Activated CD4-positive, CD25-positive, alpha-beta regulatory T cell (primary cell): Measurements from ENCODE around the gene ASIC2.

Experiments
- DNase-seq, 4 experiments: peaks; one replicate each; lab custom pipeline; 2025; lab: John Stamatoyannopoulos, UW

Gene ASIC2

DNA sequence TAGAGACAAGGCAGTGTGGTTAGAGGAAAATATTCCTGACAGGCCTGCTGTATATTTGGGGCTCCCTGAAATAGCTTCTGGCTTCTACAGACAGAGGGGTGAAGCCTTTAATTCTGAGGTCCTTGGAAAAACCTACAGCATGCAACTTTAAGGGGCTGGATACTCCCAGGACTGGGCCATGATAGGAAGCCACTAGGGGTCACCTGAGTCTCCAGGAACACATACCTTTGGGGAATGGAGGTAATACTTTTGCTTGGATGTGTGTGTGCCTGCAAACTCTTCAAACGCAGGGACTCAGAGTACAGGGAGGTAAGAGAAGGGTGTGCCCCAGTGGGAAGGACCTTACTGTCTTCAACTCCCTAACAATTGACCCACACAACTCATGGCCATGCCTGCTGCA is 4.1 kb downstream of the ASIC2 start:
- DNase-seq, result no peak

- DNase-seq, result no peak
Observed at GRCh38 chr17:33287096-33287725, 5.9 kb downstream of the ASIC2 start.

DNA sequence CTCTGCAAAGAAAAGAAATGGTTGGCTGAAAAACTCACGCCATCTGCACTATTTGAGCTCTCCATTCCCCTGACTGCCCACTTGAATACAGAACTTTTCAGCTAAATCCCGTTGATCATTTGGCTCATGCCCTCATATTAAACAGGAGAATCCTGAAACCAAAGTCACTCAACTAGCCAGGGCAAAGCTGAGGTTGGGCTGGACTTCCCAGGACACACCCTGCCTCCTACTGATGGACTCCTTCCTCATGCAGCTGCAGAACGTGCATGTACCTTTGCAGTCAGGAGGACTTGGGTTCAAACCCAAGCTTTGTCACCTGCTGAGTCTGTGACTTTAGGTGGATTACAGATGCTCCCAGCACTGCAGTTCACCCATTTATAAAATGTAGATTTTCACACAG is 7.7 kb downstream of the ASIC2 start:
- DNase-seq, result no peak

- DNase-seq, result no peak
Observed at GRCh38 chr17:33284022-33284421, 9.1 kb downstream of the ASIC2 start.

DNA sequence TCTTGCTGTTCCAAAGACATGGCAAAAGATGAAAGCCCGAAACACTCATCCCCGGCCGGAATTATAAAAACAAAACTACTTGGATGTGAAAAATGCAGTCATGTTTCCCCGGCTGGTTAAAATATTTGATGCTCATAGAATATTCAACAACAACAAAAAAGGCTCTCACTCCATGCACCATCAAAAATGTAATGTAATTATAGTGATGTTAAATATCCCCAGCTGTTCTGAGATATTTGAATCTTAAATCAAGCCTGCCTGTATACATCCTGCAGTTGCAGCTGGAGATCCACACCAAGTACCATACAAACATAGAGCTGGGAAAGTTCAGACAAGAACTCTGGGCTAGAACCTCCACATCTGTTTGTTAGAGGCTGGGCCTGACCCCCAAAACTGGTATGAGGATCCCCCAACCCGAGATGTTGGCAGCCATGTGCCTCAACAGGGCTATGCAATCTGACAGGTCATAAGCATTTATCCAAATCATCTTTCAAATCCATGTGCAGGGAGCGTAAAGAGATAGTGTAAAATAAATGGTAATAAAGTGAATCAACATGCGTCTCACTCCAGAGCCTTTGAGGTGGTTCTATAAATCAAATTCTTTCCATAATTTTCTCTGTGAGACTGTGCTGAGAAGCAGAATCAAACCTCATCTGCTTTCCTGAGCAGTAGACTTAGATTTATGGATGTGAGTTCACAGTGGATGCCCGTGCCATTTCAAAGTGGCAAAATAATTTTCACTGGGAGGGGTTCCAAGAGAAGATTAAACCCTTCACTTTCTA is 12.7 kb downstream of the ASIC2 start:
- DNase-seq, result no peak

- no peak for DNase-seq
Observed at GRCh38 chr17:33277436-33278100, 15.5 kb downstream of the ASIC2 start.

DNA sequence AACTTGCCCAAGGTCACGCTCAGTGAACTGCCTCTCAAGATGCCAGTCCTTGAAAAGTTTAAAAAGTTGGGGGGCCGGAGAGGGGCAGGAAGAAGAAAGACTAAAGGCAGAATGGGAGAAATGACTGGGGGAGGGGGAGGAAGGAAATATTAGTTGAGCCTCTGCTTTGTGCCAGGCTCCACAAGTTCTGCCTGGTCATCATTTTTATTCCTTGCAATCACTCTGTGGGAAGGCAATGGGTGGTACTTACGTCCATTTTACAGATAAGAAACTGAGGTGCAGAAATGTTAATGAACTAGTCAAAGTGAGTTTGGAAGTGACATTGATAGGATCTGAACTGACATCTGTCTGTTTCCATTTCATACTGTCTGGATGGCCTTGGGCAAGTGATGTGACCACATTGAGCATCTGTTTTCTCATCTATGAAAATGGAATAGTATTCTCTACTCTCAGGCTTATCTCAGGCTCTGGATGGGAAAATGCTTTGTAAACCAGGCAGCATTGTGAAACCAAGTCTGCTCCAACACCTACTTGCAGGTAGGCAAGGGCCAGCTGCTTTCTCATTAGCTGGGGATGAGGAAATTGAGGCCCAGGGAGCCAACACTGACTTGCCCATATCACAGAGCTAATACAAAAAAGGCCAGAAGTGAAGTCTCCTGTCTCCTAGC is 19.2 kb downstream of the ASIC2 start:
- DNase-seq, result no peak

- DNase-seq, result no peak
Observed at GRCh38 chr17:33273271-33273670, 19.8 kb downstream of the ASIC2 start.

DNA sequence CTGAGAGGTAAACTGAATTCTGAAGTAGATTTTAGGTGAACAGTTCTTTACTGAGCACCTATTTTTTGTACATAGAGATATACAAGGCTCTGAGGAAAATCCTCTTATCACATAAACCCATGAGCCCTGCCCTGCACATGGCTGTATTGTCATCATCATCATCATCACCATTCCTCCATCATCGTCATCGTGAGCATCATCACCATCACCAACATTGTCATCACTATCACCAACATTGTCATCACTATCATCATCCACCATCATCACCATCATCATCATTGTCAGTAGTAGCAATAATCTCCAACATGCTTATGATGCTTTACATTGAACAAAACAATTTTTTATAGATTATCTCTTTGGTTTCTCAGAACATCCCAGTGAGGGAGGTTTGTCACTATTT is 20.7 kb downstream of the ASIC2 start:
- no peak for DNase-seq

DNA sequence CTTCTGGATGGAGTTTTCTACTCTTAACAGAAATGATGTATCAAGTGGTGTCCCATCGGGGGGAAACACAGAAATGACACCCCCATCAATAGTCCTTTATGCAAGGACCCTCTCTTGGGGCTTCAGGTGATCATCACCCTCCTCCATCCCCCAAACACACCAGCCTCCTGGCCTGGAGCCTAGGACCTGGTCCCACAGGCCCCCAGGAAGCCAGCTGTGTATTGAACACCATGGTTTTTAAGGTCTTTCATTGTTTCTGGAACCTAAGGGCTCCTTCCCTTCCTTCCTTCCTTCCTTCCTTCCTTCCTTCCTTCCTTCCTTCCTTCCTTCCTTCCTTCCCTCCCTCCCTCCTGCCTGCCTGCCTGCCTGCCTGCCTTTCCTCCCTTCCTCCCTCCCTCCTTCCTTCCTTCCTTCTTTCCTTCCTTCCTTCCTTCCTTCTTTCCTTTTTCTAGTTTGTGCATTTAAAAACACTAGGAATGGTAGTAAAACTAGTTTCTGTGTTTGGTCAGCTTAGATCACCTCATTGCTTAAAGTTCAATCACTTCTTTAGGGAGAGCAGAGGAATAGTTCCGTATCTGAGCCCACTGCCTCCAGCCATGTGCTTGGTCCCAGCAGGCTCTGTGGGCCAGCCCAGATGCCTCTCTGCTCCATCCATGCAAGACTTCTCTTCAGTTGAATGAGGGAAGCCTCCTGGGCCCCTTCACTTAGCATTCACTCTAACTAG is 23.6 kb downstream of the ASIC2 start:
- no peak for DNase-seq

- DNase-seq, result no peak
Observed at GRCh38 chr17:33267851-33268548, 25.1 kb downstream of the ASIC2 start.

DNA sequence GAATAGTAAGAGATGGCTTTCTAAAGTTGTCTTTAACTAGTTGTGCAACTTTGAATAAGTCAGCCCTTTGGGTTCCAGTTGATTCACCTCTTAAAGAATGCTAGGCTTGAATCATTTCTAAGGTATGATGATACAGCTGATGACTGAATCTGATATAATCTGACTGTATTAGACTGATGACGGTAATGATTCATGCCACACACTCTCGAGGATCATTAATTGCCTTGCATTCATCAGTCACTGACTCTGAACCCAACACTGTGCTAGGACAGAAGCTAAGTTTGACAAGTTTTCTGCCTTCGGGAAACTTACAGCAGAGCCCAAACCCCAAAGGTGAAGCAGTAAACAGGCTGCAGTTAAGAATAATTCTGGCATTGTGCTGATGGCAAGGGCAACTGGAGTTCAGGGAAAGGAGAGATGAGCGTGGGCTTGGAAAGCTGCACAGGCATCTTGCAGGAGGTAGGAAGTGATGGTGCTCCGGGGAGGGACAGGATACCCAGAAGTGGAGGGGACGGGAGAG is 25.8 kb downstream of the ASIC2 start:
- no peak for DNase-seq

GRCh38 chr17:33266611-33267010 is 26.5 kb downstream of the ASIC2 start:
- no peak for DNase-seq

DNA sequence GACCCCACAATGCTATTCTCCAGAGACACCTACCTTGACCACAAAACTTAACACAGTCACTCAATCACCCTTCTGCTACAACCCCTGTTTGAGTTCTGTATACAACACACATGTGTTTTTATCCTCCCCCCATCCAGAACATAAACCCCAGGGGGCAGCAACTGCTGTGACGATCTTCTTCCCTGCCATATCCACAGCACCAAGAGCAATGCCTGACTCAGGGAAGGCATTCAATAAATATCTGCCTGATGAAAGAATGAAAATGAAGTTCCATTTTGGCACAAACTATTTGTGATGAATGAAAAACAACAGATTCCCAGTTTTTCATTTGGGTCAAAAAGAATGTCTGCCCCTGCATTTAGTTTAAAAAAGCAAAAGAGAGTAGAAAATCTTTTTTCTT is 27.0 kb downstream of the ASIC2 start:
- no peak for DNase-seq

DNA sequence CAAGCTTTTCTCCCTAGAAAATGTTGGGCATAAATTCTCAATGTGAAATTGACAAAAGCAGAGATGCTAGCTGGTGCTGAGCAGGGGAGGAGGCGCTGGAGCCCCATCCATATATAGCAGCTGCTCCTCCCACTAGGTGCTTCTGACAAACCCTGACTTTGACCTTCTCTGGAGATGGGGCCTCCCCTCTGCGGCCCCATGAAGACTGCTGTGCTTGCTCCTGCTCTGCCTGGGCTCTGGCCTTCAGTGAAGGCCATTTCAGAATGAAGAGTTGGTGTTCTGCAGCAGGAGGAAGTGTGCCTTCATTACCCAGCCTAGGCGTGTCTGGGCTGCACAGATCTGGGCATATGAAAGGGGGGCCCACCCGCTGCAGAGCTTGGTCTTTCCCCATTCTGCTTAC is 29.7 kb downstream of the ASIC2 start:
- no peak for DNase-seq

DNA sequence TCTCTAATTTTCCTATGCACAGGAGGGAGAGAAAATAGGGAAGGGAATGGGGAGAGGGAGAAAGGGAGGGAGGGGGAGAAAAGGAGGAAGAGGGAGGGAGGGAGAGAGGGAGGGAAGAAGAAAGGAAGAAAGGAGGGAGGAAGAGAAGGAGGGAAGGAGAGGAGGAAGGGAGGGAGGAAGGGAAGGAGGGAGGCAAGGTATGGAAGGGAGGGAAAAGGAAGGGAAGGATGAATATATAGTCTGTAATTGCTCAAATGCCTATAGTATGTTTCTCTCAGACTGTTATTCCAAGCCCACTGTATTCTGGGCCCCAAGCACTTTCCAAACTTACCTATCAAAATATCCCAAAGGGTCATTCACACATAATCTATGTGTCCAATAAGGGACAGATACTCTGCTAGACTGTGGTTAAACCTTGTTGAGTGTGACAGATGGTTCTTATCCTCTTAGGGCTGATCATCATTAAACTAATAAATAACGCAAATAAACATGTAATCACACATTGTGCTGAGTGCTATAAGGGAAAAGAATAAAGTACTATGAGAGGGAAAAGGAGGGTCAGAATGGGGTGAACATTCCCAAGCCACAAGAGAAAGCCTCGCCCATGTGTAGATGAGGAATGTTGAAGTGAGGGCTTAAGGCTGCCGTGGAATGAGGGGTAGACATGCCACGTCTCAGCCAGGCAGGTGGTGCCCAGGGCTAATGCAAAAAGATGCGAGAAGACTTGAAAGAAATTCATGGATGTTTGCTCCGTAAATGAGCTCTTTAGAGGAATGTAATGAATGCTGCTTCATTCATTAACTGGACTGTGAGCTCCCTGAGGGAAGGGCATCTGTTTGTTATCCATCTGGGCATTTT is 30.6 kb downstream of the ASIC2 start:
- DNase-seq, result no peak

DNA sequence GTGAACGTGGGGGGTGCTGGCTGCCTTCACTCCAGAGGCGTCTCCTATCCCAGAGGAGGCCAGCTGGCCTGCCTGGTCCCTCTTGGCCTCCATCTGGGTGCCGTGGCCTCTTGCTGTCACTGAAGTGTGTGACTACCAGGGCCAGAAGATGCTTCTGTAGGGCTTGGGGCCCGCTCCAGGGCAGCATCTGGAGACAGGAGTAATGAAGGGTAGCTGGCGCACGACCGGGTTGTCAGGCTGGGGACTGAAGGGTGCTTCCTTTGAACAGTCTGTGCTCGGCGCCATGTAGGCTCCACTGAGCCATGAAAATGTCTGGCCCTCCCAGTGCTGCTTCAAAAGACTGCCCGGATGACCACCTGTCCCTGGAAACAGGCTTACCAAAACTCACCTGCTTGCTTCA is 31.3 kb downstream of the ASIC2 start:
- DNase-seq, result no peak

GRCh38 chr17:33260638-33261037 is 32.5 kb downstream of the ASIC2 start:
- no peak for DNase-seq

DNA sequence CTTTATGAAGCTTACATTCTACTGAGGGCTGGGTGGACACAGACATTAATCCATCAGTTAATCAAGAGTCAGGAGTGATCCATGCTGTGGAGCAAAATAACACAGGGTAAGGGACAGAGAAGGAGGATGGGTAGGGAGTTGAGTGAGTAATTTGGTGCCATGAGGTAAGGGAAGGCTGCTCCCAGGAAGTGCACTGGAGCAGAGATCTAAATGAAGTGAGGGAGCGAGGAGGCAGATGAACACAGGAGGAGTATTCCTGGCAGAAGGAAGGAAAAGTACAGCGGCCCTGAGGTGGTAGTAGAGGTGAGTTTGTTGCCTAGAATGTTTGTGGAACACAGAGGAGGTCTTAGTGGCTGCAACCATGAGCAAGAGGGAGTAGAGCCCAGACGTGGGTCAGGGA is 34.8 kb downstream of the ASIC2 start:
- no peak for DNase-seq

GRCh38 chr17:33245183-33245582 is 47.9 kb downstream of the ASIC2 start:
- no peak for DNase-seq
